ENCODE data around the gene GRIK1. TPM values are rescaled to one million over a fixed set of nuclear protein-coding genes. Genes with fewer than 3 reads are reported as not detected.

The GRIK1 gene
- total and polyA plus RNA-seq, 2 donors (not counting 1 experiment from before 2014, with no cell fraction given): not detected

DNA sequence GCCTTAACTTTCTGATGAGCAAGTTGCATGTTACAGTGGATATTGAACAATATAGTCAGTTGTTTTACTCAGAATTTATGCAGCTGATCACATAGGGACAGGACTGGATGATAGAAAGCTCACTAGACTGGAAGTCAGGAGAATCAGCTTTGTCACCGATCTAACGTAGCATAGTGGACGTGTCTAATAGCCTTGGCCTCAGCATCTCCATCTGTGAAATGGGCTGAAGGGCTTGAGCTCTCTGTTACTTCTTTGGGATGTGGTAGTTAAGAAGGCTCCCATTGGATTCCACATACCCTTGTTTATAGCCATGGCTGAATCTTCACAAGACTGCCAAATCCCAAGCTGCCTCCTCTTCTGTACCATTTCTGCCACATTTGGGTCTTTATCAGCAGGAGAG is 190.6 kb downstream of the GRIK1 start:
- WGBS (ENCODE audit: insufficient coverage): no CpG with 5 or more reads among the region's 3 CpGs
- intact Hi-C loops (cut with micrococcal nuclease): no loop called here
- H3K4me1 Mint-ChIP-seq: no peaks in the 10 kb centered on the region
- ChIA-PET POLR2A (no interaction called here), CTCF (no interaction called here)
- DNase-seq (no peak), ATAC-seq (ENCODE audit: low read depth) (no peak)
- H3K4me1 ChIP-seq (ENCODE audit: control insufficient read depth in 2 of 2, insufficient read depth in 2 of 2, low read length in 2 of 2): no peaks in the 10 kb centered on the region
- H3K9me3 ChIP-seq (ENCODE audit: control extremely low read depth in 1 of 3, control insufficient read depth in 2 of 3, insufficient read depth in 1 of 3, low read length in 2 of 3): no peaks in the 10 kb centered on the region
- H3K79me2 ChIP-seq (ENCODE audit: control insufficient read depth, insufficient read depth, low read length): no peaks in the 10 kb centered on the region
- H3K4me2 ChIP-seq (replicated peaks; ENCODE audit: low read depth, low read length, poor library complexity, severe bottlenecking): no peak overlapping the region
- no peak overlapping the region for H3K4me3 Mint-ChIP-seq
- H4K20me1 ChIP-seq (ENCODE audit: control insufficient read depth, insufficient read depth, low read length, poor library complexity, severe bottlenecking): no peaks in the 10 kb centered on the region
- no peaks in the 10 kb centered on the region for H3K27me3 Mint-ChIP-seq
- no peak overlapping the region for H3K9ac ChIP-seq (ENCODE audit: low read length)
- no peaks in the 10 kb centered on the region for H3K36me3 ChIP-seq (replicated peaks in 1 of 2; ENCODE audit: control extremely low read depth in 1 of 2, control insufficient read depth in 1 of 2, extremely low read depth in 1 of 2, insufficient read depth in 2 of 2, low read length in 1 of 2)
- H3K27ac ChIP-seq (ENCODE audit: low read length in 2 of 2): no peak overlapping the region
- no peak overlapping the region for H3K27ac Mint-ChIP-seq
- no peaks in the 10 kb centered on the region for H3K9me3 Mint-ChIP-seq (ENCODE audit: insufficient read depth)
- no peak overlapping the region for H3K4me3 ChIP-seq (ENCODE audit: control extremely low read depth in 1 of 5, extremely low read depth in 1 of 5, insufficient read depth in 1 of 5, low read depth in 2 of 5, low read length in 4 of 5)
- H3K27me3 ChIP-seq (replicated peaks in 1 of 4; ENCODE audit: control extremely low read depth in 1 of 4, control insufficient read depth in 3 of 4, insufficient read depth in 4 of 4, low read length in 3 of 4): no peaks in the 10 kb centered on the region
- no peak overlapping the region for H2AFZ ChIP-seq (ENCODE audit: insufficient read depth, low read depth, low read length, poor library complexity, severe bottlenecking)
- TF ChIP-seq EZH2 (IDR thresholded peaks at IDR 0.05; ENCODE audit: borderline replicate concordance, insufficient read depth, low read depth, low read length, poor library complexity, severe bottlenecking): no peak
- TF ChIP-seq, protein P1, sequence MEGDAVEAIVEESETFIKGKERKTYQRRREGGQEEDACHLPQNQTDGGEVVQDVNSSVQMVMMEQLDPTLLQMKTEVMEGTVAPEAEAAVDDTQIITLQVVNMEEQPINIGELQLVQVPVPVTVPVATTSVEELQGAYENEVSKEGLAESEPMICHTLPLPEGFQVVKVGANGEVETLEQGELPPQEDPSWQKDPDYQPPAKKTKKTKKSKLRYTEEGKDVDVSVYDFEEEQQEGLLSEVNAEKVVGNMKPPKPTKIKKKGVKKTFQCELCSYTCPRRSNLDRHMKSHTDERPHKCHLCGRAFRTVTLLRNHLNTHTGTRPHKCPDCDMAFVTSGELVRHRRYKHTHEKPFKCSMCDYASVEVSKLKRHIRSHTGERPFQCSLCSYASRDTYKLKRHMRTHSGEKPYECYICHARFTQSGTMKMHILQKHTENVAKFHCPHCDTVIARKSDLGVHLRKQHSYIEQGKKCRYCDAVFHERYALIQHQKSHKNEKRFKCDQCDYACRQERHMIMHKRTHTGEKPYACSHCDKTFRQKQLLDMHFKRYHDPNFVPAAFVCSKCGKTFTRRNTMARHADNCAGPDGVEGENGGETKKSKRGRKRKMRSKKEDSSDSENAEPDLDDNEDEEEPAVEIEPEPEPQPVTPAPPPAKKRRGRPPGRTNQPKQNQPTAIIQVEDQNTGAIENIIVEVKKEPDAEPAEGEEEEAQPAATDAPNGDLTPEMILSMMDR (IDR thresholded peaks at IDR 0.05): no peak

DNA sequence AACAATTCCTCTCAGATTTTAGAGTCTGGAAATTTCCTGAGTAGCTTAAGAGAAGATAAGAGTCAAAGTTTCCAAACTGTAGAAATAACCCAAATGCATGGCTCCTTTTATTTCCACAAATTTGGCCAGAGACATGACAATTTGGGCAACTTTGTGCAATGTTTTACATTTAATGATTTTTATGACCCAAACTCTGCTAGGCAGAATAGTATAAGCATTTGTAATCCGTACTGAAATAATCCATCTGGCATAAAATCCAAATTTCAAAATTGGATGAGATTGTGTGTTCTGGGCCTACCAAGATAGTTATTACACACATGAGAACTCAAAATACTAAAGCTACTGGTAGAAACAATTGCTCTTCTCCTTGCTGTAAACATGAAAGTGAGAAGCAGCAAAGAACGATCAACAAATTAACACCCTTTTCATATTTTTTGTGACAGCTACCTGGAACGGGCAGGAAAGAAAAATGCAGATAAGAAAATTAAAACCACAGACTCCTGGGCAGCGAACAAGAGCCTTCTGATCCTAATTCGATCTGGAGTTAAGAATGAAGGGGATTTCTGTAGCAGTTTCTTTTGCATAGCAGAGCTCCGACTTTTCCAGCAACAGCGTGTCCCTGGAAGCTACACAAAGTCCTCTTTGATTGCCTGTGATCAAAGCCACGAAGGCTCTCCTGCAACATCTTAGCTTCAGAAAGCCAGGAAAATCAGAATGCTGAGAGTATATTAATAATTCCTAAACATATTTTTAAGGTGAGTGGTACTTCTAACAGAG is 191.2 kb downstream of the GRIK1 start:
- Mint-ChIP-seq H3K27ac (no peak overlapping the region), H3K27me3 (no peaks in the 10 kb centered on the region), H3K4me3 (no peak overlapping the region), H3K4me1 (no peaks in the 10 kb centered on the region), H3K9me3 (ENCODE audit: insufficient read depth) (no peaks in the 10 kb centered on the region)
- DNase-seq: no peak
- no peak overlapping the region for H3K4me2 ChIP-seq (replicated peaks; ENCODE audit: low read depth, low read length, poor library complexity, severe bottlenecking)
- H3K9ac ChIP-seq (ENCODE audit: low read length): no peak overlapping the region
- WGBS (ENCODE audit: insufficient coverage): no CpG with 5 or more reads among the region's 8 CpGs
- H2AFZ ChIP-seq (ENCODE audit: insufficient read depth, low read depth, low read length, poor library complexity, severe bottlenecking): no peak overlapping the region
- H3K79me2 ChIP-seq (ENCODE audit: control insufficient read depth, insufficient read depth, low read length): no peaks in the 10 kb centered on the region
- no peaks in the 10 kb centered on the region for H3K36me3 ChIP-seq (replicated peaks in 1 of 2; ENCODE audit: control extremely low read depth in 1 of 2, control insufficient read depth in 1 of 2, extremely low read depth in 1 of 2, insufficient read depth in 2 of 2, low read length in 1 of 2)
- no peaks in the 10 kb centered on the region for H4K20me1 ChIP-seq (ENCODE audit: control insufficient read depth, insufficient read depth, low read length, poor library complexity, severe bottlenecking)
- H3K27me3 ChIP-seq (replicated peaks in 1 of 4; ENCODE audit: control extremely low read depth in 1 of 4, control insufficient read depth in 3 of 4, insufficient read depth in 4 of 4, low read length in 3 of 4): no peaks in the 10 kb centered on the region
- intact Hi-C loops (cut with micrococcal nuclease): no loop called here
- H3K9me3 ChIP-seq (ENCODE audit: control extremely low read depth in 1 of 3, control insufficient read depth in 2 of 3, insufficient read depth in 1 of 3, low read length in 2 of 3): no peaks in the 10 kb centered on the region
- CTCF ChIA-PET: no interaction called here
- no peak overlapping the region for H3K4me3 ChIP-seq (ENCODE audit: control extremely low read depth in 1 of 5, extremely low read depth in 1 of 5, insufficient read depth in 1 of 5, low read depth in 2 of 5, low read length in 4 of 5)
- no peak for ATAC-seq (ENCODE audit: low read depth)
- no peak overlapping the region for H3K27ac ChIP-seq (ENCODE audit: low read length in 2 of 2)
- H3K4me1 ChIP-seq (ENCODE audit: control insufficient read depth in 2 of 2, insufficient read depth in 2 of 2, low read length in 2 of 2): no peaks in the 10 kb centered on the region
- POLR2A ChIA-PET: no interaction called here
- no peak for TF ChIP-seq EZH2 (IDR thresholded peaks at IDR 0.05; ENCODE audit: borderline replicate concordance, insufficient read depth, low read depth, low read length, poor library complexity, severe bottlenecking)
- TF ChIP-seq, protein P1 (IDR thresholded peaks at IDR 0.05): no peak
